DND-41 (cell line): Measurements from ENCODE around the gene SPINK6.

Experiments used
- EZH2 ChIP-seq: IDR thresholded peaks from 3 replicates; pipeline ENCODE4 v1.6.1; 2012; ENCODE audit warnings: borderline replicate concordance, low read depth, mild to moderate bottlenecking, moderate library complexity, low read length, inconsistent platforms; ENCODE audit not compliant: severe bottlenecking
- TF ChIP-seq, protein P1 (sequence below): IDR thresholded peaks from 2 replicates; pipeline ENCODE4 v1.5.1; 2012; ENCODE audit warnings: borderline replicate concordance, low read length, moderate library complexity, mild to moderate bottlenecking; ENCODE audit not compliant: poor library complexity, severe bottlenecking; ENCODE audit errors: extremely low read depth

DNA sequence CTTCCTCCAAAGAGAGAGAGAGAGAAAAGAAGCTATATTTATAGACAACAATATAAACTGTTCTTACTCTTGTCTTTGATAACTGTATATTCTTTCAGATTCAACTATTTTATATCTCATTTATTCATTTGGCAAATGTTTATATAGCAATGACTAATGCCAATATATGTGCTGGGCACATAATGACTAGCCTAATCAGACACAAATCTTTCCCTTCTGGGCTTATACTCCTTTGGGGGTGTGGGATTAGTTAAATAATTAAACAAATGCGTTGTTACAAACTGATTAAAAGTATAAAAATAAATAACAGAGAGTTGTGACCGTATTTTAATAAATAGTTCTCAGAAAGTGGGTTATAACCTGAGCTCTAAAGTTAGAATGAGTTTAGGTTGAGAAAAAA is 30.5 kb upstream of the SPINK6 start:
- TF ChIP-seq, protein P1, sequence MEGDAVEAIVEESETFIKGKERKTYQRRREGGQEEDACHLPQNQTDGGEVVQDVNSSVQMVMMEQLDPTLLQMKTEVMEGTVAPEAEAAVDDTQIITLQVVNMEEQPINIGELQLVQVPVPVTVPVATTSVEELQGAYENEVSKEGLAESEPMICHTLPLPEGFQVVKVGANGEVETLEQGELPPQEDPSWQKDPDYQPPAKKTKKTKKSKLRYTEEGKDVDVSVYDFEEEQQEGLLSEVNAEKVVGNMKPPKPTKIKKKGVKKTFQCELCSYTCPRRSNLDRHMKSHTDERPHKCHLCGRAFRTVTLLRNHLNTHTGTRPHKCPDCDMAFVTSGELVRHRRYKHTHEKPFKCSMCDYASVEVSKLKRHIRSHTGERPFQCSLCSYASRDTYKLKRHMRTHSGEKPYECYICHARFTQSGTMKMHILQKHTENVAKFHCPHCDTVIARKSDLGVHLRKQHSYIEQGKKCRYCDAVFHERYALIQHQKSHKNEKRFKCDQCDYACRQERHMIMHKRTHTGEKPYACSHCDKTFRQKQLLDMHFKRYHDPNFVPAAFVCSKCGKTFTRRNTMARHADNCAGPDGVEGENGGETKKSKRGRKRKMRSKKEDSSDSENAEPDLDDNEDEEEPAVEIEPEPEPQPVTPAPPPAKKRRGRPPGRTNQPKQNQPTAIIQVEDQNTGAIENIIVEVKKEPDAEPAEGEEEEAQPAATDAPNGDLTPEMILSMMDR: no peak
- TF ChIP-seq EZH2: no peak
